ENCODE measurements around the gene FCER2.

FCER2 gene

DNA sequence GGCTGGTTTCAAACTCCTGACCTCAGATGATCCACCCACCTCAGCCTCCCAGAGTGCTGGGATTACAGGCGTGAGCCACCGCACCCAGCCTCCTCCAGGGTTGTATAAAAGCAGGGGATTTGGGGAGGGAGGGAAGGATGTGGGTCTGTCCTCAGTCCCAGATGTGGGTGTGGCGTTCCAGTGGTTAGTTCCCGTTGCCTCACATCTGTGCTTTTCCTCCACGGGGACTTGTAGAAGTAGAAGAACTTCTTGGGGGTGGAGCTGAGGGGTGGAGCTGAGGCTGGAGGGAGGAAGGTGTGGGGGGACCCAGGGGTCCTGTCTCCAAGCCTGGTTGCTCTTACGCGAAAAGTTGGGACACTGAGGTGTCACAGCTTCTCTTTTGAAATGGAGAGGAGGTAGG, 25.6 kb downstream of the FCER2 start:
- DNase-seq, result no peak

DNA sequence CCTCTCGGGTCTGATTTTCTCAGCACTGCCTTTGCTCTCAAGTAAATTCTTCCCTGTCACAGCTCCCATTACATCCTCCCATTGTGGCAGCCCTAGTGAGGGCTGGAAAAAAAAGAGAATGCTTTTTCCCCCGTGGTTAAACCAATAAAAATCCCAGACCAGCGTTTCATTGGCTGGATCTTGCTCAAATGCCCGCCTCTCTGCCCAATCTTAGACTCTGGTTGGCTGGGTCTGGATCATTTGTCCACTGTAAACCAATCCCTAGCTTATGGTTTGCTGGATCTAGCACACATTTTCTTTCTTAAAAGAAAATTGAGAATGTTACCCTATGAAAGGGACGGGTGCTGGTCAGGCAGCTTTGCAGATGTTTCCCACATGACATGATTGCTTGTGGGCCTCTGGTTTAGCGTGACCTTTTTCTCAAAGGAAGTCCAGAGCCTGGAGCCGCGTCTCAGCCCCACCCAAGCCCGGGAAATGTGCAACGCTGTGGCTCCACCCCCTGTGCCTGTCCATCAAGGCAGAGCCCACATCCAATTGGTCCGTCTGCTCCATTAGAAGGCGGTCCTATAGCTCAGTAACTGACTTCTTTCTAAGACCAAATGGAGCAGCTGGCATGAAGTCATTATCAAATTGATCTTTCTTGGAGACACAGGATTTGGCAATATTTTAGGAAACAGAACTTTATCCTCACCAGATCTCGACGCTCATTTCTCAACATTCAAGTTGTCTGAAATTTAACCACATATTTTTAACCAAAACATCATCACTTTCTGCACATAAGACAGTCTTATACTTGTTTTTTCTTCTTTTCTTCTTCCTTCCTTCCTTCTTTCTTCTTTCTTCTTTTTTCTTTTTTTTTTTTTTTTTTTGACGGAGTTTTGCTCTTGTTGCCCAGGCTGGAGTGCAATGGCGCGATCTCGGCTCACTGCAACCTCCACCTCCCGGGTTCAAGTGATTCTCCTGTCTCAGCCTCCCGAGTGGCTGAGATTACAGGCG, 27.6 kb downstream of the FCER2 start:
- DNase-seq, result peak; percentile 31

DNA sequence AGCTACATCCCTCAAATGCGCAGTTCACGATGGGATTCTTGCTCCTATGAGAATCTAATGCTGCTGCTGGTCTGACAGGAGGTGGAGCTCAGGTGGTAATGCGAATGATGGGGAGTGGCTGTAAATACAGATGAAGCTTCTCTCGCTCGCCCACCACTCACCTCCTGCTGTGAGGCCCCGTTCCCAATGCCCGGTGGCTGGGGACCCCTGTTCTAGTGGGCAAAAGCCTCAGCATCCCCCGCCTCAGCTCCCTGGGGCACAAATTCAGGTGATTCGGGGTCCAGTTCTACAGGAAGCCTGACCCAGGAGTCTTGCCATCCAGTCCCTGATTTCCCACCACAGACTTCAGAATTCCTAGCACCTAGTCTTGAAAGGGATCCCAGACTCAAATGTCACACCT, 29.4 kb downstream of the FCER2 start:
- DNase-seq, result no peak

DNA sequence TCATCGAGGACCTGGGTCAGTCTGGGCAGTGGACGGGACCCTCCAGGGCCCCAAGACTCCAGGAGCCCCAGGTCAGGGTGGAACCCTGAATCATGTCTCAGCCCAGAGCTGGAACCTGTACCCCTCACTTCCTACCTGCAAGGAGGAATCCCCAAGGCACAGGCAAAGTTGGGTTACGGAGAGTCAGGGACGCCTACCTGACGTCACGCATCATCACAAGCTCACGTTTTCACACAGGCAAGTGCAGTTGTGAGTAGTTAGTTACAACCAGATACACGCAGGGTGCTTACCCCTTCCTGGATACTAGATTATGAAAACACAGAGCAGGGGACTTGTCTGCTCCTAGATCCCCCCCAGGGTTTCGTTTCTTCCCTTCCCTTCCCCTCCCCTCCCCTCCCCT, 31.1 kb downstream of the FCER2 start:
- no peak for DNase-seq

DNA sequence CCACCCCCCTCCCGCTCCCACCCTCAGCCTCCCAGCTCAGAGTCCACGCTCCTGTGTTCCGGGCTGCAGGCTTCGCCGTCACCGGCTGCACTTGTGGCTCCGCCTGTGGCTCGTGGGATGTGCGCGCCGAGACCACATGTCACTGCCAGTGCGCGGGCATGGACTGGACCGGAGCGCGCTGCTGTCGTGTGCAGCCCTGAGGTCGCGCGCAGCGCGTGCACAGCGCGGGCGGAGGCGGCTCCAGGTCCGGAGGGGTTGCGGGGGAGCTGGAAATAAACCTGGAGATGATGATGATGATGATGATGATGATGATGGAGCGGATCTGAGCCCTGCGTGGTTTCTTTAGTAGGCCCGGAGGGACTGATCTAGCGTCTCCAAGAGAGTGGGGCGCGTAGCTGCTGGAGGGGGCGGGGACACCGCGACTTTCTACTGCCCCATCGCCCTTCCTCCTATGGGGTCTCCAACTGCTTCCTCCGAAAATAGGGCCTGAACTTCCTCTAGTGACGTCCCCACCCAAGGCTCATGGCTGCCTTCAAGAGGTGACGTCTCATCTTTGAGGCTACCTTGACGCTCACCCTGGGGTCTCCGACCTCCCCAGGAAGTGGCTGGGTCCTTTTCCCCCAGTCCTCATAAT, 31.7 kb downstream of the FCER2 start:
- peak; percentile 42 for DNase-seq

DNA sequence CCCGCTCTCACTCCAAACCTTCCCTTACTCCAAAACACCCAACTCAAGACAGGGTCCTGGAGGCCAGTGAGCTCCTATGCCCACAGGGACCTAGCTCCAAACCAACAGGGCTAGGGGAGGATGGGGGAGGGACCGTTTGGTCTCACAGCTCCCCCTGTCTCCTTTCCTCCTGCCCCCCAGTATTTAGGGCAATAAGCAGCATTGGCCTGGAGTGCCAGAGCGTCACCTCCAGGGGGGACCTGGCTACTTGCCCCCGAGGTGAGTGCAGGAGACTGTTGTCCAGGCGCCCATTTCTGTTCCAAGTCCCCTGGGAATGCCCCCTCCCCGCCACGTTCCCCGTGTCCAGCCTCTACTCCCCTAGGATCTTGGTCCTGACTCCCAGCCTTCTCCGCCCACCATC, 32.3 kb downstream of the FCER2 start:
- DNase-seq, result no peak

DNA sequence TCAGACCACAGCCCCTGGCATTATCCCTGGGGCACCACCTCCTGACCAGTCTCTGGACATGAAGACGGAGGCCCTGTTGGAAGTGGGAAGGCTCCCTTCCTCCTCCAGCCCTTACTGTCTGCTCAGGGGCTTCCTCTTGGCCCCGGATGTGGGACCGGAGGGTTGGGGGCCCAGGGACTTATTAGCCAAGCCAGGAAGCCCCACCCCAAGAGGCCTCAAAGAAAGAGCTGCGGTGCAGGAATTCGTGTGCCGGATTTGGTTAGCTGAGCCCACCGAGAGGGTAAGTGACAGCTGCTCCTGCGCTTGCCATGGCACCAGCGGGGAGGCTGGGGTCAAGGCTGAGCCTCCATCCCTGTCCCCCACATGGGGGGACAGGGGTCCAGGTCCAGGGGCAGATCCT, 33.1 kb downstream of the FCER2 start, which contains the start of gene RETN:
RETN (plus strand) TSS at position 208 of the 400 bp plus-strand sequence. CDS start 278 bp downstream, outside the sequence.
- no peak for DNase-seq

DNA sequence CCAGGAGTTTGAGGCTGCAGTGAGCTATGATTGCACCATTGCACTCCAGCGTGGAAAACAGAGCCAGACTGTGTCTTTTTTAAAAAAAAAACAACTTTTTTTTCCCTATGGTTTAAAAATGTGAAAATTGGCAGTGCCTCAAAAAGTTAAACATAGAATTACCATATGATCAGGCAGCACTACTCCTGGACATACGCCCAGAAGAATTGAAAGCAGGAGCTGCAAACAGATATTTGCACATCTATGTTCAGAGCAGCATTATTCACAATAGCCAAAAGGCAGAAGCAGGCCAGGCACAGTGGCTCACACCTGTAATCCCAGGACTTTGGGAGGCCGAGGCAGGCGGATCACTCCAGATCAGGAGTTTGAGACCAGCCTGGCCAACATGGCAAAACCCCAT, 36.9 kb downstream of the FCER2 start:
- no peak for DNase-seq

DNA sequence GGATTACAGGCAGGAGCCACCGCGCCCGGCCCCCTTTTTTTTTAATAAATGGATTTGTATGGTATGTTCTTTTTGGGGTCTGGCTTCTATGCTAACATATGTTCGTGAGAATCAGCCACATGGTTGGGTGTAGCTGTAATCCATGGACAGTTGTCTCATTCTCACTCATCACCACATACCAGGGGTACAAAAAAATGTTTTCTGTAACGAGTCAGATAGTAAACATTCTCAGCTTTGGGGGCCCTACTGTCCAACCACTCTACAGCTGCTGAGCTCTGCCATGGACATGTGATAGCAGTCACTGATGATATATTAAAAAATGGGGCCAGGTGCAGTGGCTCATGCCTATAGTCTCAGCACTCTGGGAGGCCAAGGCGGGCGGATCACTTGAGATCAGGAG, 38.2 kb downstream of the FCER2 start:
- no peak for DNase-seq

DNA sequence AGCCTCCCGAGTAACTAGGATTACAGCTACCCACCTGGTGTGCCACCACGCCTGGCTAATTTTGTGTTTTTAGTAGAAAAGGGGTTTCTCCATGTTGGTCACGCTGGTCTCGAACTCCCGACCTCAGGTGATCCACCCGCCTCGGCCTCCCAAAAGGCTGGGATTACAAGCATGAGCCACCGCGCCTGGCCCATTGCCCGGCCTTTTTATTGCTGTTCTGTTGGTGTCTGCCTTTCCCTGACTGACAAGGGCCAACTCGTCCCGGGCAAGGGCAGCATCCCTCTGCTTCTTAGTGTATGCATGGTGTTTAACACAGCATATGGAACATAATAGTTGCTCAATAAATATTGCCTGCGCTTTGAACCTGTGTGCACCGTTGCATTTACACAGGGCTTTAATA, 39.3 kb downstream of the FCER2 start:
- no peak for DNase-seq

DNA sequence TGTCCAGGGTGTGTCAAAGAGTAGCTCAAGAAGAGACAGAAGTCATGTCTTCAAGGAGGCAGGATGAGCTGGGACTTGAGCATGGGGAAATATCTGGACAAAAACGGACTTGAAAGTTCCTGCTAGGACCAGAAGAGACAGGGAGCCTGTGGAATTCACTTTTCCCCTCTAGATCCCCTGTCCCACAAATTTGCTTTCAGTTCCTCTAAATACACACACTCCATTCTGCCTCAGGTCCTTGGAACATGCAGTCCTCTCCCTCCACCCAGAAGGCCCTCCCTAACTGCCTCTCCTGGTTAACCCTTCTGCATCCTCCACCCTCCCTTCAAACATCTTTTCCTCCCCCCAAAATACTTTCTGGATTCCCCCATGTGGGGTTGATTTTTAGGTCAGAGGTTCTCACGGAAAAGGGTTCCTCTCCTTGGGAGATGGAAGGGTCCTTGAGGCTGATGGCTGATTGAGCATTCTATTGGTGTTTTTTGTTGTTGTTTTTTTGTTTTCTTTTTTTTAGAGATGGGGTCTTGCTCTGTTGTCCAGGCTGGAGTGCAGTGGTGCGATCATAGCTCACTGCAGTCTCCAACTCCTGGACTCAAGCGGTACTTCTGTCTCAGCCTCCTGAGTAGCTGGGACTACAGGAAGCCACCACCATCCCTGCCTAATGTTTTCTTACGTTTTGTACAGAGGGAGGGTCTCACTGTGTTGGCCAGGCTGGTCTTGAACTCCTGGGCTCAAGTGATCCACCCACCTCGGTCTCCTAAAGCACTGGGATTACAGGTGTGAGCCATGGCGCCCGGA, 40.0 kb downstream of the FCER2 start:
- DNase-seq, result no peak

DNA sequence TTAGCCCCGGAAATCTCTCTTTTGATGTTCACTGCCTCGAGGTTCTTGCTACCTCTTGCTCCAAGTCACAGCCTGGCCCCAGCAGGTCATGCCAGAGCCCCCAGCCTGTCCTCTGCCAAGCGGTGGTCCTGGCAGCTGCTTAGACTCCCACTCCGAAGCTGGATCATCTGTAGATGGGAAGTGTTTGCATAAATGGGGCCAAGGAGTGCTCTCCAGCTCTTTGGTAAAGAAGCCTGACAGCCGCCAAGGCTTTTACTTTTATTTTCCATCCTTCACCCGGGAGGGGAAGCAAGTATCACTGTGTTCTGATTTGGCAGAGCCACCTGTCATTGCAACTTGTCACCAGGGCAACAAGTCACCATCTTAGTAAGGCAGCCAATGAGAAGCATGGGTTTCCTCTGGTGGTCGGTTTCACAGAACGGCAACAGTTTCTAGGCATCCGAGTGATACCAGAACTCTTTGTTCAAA, 43.7 kb downstream of the FCER2 start:
- DNase-seq, result peak; percentile 55

DNA sequence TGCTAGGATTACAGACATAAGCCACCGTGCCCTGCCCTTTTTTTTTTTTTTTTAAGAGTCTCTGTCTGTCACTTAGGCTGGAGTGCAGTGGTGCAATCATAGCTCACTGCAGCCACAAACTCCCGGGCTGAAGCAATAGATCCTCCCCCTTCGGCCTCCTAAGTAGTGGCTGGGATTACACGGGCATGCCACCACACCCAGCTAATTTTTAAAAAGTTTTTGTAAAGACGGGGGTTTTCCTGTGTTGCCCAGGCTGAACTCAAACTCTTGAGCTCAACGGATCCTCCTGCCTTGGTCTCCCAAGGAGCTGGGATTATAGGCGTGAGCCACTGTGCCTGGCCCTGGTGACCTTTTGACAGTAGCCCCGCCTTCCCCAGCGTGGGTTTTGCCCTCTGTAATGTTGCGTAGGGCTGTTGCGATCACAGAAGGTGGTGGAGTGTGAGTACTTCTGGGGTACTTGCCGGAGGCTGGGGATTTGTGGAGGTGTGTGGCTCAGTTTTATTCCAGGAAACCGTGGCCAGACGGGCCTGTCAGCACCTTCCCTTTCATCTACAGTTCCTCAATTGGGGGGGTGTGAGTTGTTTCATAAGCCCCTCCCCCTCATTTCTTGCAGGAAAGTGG, 44.7 kb downstream of the FCER2 start:
- no peak for DNase-seq

DNA sequence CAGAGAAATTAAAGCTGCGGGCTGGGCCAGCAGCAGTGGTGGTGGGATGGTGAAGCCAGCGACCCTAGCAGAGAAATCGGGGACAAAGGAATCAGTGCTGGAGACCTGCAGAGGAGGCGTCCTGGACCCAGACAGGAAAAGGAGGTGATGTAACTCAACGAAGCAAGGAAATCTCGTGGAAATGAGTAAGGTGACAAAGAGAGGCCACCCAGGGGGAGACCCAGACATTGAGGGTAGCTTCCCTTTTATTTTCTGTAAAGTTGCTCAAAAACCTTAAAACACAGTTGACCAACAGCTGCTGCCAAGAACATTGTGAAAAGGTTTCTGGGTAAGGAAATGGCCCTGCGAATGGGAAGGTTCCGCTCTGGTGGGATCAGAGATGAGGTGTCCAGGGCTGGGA, 46.4 kb downstream of the FCER2 start:
- no peak for DNase-seq

DNA sequence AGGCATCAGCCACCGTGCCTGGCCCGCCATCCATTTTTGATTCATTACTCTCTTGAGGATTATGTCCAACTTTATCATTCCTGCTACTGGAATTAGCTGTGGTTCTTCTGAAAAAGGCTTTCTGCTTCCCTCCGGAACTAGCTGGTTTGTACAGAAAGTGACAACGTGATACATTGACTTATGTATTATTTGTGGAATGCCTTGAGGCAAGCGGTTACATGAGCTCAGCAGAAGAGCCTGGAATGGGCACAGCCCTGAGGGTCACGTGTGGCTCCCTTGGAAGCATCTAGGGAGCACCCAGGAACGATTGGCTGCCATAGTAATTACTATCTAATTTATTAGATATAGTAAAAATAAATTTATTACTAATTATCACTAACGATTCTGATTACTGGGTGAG, 47.5 kb downstream of the FCER2 start:
- DNase-seq, result no peak

DNA sequence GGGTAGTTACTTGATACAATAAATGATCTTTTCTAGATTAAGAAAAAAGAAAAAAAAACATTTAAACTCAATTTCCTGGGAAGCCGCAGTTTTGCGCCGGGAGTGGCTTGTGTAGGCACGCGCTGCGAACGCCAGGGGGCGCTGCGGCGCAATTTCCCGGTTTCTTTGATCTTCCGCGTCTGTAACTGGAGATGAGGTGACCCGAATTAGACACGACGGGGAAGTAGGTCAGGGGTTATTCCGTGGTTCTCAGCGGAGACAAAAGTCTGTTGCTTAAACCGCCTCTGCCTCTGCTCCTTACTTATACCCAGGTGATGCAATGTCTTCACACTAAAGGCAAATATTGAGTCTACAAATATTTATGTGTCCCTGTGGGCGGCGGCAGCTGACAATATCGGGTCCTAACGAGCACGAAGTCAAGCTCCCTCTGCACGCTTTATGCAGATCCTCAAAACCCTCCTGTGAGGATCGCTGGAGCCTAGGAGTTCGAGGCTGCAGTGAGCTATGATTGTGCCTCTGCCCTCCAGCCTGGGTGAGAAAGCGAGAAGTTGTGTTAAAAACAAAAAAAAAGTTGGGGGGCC, 49.8 kb downstream of the FCER2 start:
- peak; percentile 77 for DNase-seq

DNA sequence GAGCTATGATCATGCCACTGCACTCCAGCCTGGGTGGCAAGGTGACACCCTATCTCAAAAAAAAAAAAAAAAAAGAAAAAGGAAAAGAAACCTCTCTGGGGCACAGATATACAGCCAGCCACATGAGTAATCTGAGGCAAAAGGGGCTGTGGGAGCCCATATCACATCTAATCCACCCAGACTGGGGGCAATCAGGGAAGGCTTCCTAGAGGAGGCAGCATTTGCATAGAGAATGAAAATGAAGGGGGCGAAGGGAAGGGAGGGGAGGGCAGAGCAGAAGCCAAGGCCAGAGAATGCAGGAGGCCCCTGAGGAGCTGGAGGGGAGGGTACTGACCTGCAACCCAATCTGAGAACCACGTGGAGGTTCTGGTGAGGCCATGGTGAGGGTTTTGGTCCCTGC, 51.8 kb downstream of the FCER2 start:
- DNase-seq, result no peak

DNA sequence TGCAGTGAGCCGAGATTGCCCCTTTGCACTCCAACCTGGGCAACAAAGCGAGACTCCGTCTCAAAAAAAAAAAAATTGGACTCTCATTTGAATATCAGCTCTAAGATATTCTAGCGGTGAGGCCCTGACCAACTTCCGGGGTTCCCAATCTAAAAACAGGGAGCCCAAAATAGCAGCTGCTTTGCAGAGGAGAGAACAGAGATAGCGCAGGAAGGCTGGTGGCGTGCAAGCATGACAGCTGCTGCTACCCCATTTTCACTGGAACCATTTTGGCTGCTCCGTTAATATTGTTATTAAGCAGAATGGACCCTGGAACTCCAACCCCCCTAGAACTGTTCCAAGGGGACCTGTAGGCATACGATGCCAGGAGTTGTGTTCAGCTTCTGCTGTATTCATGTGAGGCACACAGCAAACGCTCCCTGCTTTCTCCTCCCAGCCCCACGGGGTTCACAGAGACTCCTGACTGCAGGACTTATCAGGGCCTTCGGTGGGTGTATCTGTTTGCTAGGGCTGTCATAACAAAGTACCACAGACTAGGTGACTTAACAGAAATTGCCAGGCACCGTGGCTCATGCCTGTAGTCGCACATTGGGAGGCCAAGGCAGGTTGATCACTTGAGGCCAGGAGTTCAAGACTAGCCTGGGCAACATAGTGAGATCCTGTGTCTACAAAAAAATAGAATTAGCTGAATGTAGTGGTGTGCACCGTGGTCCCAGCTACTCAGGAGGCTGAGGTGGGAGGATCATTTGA, 53.5 kb downstream of the FCER2 start:
- no peak for DNase-seq

DNA sequence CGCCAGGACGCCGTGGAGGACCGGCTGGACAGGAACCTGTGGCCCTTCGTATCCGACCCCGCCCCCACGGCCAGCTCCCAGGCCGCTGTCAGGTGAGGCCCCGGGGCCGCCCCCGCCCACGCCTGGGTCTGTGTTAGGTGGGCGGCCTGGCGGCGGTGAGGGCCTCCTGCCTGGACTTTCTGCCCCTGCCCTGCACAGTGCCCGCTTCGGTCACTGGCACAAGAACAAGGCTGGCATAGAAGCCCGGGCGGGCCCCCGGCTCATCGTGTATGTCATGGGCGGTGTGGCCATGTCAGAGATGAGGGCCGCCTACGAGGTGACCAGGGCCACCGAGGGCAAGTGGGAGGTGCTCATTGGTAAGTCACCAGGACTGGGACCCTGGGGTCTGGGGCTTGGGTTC, 54.8 kb downstream of the FCER2 start:
- no peak for DNase-seq

DNA sequence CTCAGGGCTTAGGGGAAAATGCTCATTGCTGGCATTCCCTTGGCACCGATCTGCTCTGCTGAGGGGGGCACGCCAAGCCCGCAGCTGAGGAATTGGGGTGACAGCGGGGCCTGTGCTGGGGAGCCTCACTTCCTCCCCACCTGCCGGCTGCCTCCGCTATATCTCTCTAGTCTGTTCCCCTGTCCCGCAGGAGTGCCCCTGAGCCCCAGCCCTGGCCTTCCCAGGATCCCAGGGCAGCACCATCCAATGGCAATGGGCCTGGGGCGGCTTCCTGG, 55.6 kb downstream of the FCER2 start:
- DNase-seq, result no peak

DNA sequence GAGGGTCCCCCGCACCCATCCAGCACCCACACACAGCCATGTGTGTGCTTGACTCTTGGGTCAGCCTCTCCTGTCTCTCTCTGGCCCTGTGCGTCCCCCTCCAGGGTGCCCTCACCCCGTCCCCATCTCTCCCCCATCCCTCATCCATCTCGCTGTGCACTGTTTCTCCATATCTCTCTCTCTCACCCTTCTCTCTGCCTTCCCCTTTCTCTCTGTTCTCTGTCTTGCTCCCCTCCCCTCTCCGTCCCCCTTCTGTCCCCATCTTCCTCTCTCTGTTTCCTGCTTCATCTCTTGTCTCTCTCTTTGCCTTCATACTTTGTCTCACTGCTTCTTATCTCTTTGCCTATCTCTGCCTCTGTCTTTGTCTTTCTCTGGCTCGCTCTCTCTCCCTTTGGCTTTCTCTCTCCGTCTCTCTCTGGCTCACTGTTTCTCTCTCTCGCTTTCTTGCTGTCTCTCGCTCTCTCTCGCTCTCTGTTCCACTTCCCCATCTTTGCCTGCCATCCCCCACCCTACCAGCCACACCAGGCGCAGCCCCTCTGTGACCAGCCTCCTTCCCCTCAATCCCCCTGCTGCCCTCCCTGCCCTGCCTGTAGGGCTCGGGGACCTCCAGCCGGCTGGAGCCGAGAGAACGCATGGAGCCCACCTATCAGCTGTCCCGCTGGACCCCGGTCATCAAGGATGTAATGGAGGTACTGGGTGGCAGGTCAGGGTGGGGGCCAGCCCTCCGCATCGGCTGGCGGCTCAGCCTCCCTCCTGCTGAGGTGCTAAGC, 56.1 kb downstream of the FCER2 start:
- DNase-seq, result no peak

Data from activated naive CD4-positive, alpha-beta T cell treated with anti-CD3 and anti-CD28 coated beads, Interleukin-2, amount 50 U/mL, for 16 hours (primary cell).